IMR-90 (cell line): ENCODE data around the gene LTBP1. TPM values are rescaled to one million over a fixed set of nuclear protein-coding genes. Genes with fewer than 3 reads are reported as not detected.

Source experiments
- ATAC-seq: fragments of 200-7000 bp; cut with Tn5 transposase; 2 replicates; pipeline ENCODE4 v1.9.1; 2020; ENCODE audit warnings: low read depth, mild to moderate bottlenecking, moderate library complexity
- BruUV-seq: library from RNA; stranded (reverse); fragments of 400-500 nt; replicated peaks from 2 replicates; lab custom pipeline; 2021; lab: Mats Ljungman, UMichigan
- CTCF ChIA-PET: fragments of 300-600 bp; formaldehyde crosslinking; extraction: SDS; loops from one replicate; lab custom pipeline; 2021; ENCODE audit warnings: antibody characterized with exemption; lab: Yijun Ruan, JAX
- POLR2A ChIA-PET: fragments of 300-600 bp; sonication (Branson Sonifier 250); formaldehyde crosslinking; loops from one replicate; lab custom pipeline; 2022; ENCODE audit warnings: antibody characterized with exemption; ENCODE audit not compliant: unreplicated experiment; lab: Charles Lee
- DNase-seq: peaks from one replicate; pipeline ENCODE4 v3.0.0; 2013
- H2AFZ ChIP-seq: replicated peaks from 2 replicates; pipeline ENCODE3; 2013; ENCODE audit warnings: low read length, mild to moderate bottlenecking; ENCODE audit not compliant: poor library complexity
- H2AK5ac ChIP-seq: 2 replicates; pipeline ENCODE4 v1.6.1; 2013; ENCODE audit warnings: low read depth, low read length, inconsistent platforms
- H2AK9ac ChIP-seq: replicated peaks from 2 replicates; pipeline ENCODE3; 2013; ENCODE audit warnings: mild to moderate bottlenecking, low read depth, low read length, moderate library complexity; ENCODE audit not compliant: poor library complexity
- H2BK120ac ChIP-seq: 2 replicates; pipeline ENCODE4 v1.6.1; 2013; ENCODE audit warnings: low read depth, low read length, inconsistent platforms
- H2BK15ac ChIP-seq: 3 replicates; pipeline ENCODE4 v1.6.1; 2013; ENCODE audit warnings: low read depth, low read length, inconsistent platforms
- H2BK20ac ChIP-seq: 2 replicates; pipeline ENCODE4 v1.6.1; 2013; ENCODE audit warnings: low read depth, mild to moderate bottlenecking, inconsistent platforms, low read length, moderate library complexity
- H2BK5ac ChIP-seq: 2 replicates; pipeline ENCODE4 v1.6.1; 2013; ENCODE audit warnings: mild to moderate bottlenecking, low read depth, low read length, inconsistent platforms; ENCODE audit not compliant: poor library complexity, severe bottlenecking
- H3K14ac ChIP-seq: replicated peaks from 2 replicates; pipeline ENCODE4 v1.6.1; 2013; ENCODE audit warnings: low read depth, low read length, inconsistent platforms
- H3K18ac ChIP-seq: 2 replicates; pipeline ENCODE4 v1.6.1; 2013; ENCODE audit warnings: low read depth, low read length, control low read depth
- H3K23ac ChIP-seq: 2 replicates; pipeline ENCODE4 v1.6.1; 2013; ENCODE audit warnings: low read depth, low read length, inconsistent platforms
- H3K27ac ChIP-seq: 2 replicates; pipeline ENCODE4 v1.5.1; 2013; ENCODE audit warnings: mild to moderate bottlenecking, control low read depth, low read length; ENCODE audit not compliant: insufficient read depth
- H3K27me3 ChIP-seq: 2 replicates; pipeline ENCODE4 v1.6.1; 2013; ENCODE audit warnings: low read length; ENCODE audit not compliant: control insufficient read depth, insufficient read depth
- H3K36me3 ChIP-seq: 2 replicates; pipeline ENCODE4 v1.6.1; 2013; ENCODE audit warnings: low read length, mixed read lengths; ENCODE audit not compliant: control insufficient read depth, insufficient read depth
- H3K4ac ChIP-seq: 2 replicates; pipeline ENCODE4 v1.6.1; 2013; ENCODE audit warnings: low read depth, low read length, inconsistent platforms
- H3K4me1 ChIP-seq: 2 replicates; pipeline ENCODE4 v1.6.1; 2013; ENCODE audit warnings: low read length, mixed read lengths; ENCODE audit not compliant: control insufficient read depth, insufficient read depth
- H3K4me2 ChIP-seq: 2 replicates; pipeline ENCODE4 v1.6.1; 2013; ENCODE audit warnings: low read depth, mild to moderate bottlenecking, control low read depth, low read length, moderate library complexity
- H3K4me3 ChIP-seq: 2 replicates; pipeline ENCODE4 v1.5.1; 2013; ENCODE audit warnings: low read depth, mild to moderate bottlenecking, control low read depth, low read length, moderate library complexity; ENCODE audit not compliant: insufficient read depth
- H3K56ac ChIP-seq: 2 replicates; pipeline ENCODE4 v1.6.1; 2013; ENCODE audit warnings: low read length, inconsistent platforms; ENCODE audit not compliant: insufficient read depth; ENCODE audit errors: extremely low read depth
- H3K79me1 ChIP-seq, 2 experiments: 2 replicates each; pipeline ENCODE4 v1.6.1; 2013; ENCODE audit warnings: low read length in 2 of 2, inconsistent platforms in 1 of 2, low read depth in 1 of 2
- H3K9ac ChIP-seq: 2 replicates; pipeline ENCODE4 v1.6.1; 2013; ENCODE audit warnings: low read depth, low read length, control low read depth
- H3K9me1 ChIP-seq: 2 replicates; pipeline ENCODE4 v1.6.1; 2013; ENCODE audit warnings: low read length, inconsistent platforms; ENCODE audit not compliant: insufficient read depth
- H3K9me3 ChIP-seq: 2 replicates; pipeline ENCODE4 v1.6.1; 2013; ENCODE audit warnings: low read length; ENCODE audit not compliant: control insufficient read depth, insufficient read depth
- H4K20me1 ChIP-seq: 2 replicates; pipeline ENCODE4 v1.6.1; 2013; ENCODE audit warnings: low read length, inconsistent platforms; ENCODE audit not compliant: insufficient read depth
- H4K5ac ChIP-seq: 2 replicates; pipeline ENCODE4 v1.6.1; 2013; ENCODE audit warnings: mild to moderate bottlenecking, low read depth, low read length, control low read depth
- H4K8ac ChIP-seq, 2 experiments: 2 replicates each; pipeline ENCODE4 v1.6.1; 2013; ENCODE audit warnings: low read depth in 2 of 2, low read length in 2 of 2, control low read depth in 1 of 2, inconsistent platforms in 1 of 2
- H4K91ac ChIP-seq: 2 replicates; pipeline ENCODE4 v1.6.1; 2013; ENCODE audit warnings: low read depth, low read length, inconsistent platforms; ENCODE audit not compliant: insufficient read depth
- BHLHE40 ChIP-seq: fragments of 150-350 bp; IDR thresholded peaks from 2 replicates; pipeline ENCODE4 v1.6.1; 2016; ENCODE audit warnings: mild to moderate bottlenecking, low read depth, low read length
- CEBPB ChIP-seq: IDR thresholded peaks from 2 replicates; pipeline ENCODE4 v1.6.1; 2012; ENCODE audit warnings: low read depth, low read length, improper control_type of control experiment
- CHD1 ChIP-seq: IDR thresholded peaks from 2 replicates; pipeline ENCODE4 v1.6.1; 2012; ENCODE audit warnings: low read depth, low read length, improper control_type of control experiment
- CTCF ChIP-seq: conservative IDR thresholded peaks from 2 replicates; pipeline ENCODE4 v1.5.1; 2012; ENCODE audit warnings: mild to moderate bottlenecking, low read depth, low read length, improper control_type of control experiment
- ELK1 ChIP-seq: fragments of 150-350 bp; IDR thresholded peaks from 2 replicates; pipeline ENCODE4 v1.6.1; 2016; ENCODE audit warnings: low read depth, mild to moderate bottlenecking, low read length, moderate library complexity, borderline replicate concordance
- FOS ChIP-seq: fragments of 150-350 bp; IDR thresholded peaks from 2 replicates; pipeline ENCODE4 v1.6.1; 2016; ENCODE audit warnings: low read depth, low read length
- MAFK ChIP-seq: IDR thresholded peaks from 2 replicates; pipeline ENCODE4 v1.6.1; 2012; ENCODE audit warnings: low read depth, low read length, improper control_type of control experiment
- MAZ ChIP-seq: IDR thresholded peaks from 2 replicates; pipeline ENCODE4 v1.6.1; 2012; ENCODE audit warnings: low read depth, mild to moderate bottlenecking, low read length, improper control_type of control experiment, moderate library complexity, borderline replicate concordance
- MXI1 ChIP-seq: IDR thresholded peaks from 2 replicates; pipeline ENCODE4 v1.6.1; 2012; ENCODE audit warnings: low read depth, mild to moderate bottlenecking, low read length, moderate library complexity, borderline replicate concordance
- NFE2L2 ChIP-seq: fragments of 150-350 bp; IDR thresholded peaks from 2 replicates; pipeline ENCODE4 v1.6.1; 2016; ENCODE audit warnings: low read depth, mild to moderate bottlenecking, low read length
- POLR2A ChIP-seq: IDR thresholded peaks from 2 replicates; pipeline ENCODE4 v1.6.1; 2012; ENCODE audit warnings: mild to moderate bottlenecking, low read depth, low read length
- RAD21 ChIP-seq: IDR thresholded peaks from 2 replicates; pipeline ENCODE4 v1.6.1; 2012; ENCODE audit warnings: low read length, improper control_type of control experiment
- RCOR1 ChIP-seq: IDR thresholded peaks from 2 replicates; pipeline ENCODE4 v1.6.1; 2012; ENCODE audit warnings: mild to moderate bottlenecking, low read length, improper control_type of control experiment; ENCODE audit not compliant: insufficient replicate concordance
- RFX5 ChIP-seq: IDR thresholded peaks from 2 replicates; pipeline ENCODE4 v1.8.0; 2012; ENCODE audit warnings: low read depth, mild to moderate bottlenecking, low read length, moderate library complexity
- SMC3 ChIP-seq: fragments of 150-350 bp; IDR thresholded peaks from 2 replicates; pipeline ENCODE4 v1.6.1; 2016; ENCODE audit warnings: low read depth, mild to moderate bottlenecking, antibody characterized with exemption, low read length, moderate library complexity
- USF2 ChIP-seq: fragments of 150-350 bp; IDR thresholded peaks from 2 replicates; pipeline ENCODE4 v1.6.1; 2017; ENCODE audit warnings: mild to moderate bottlenecking, antibody characterized with exemption, low read length, low read depth
- WGBS, 2 experiments: methylation state at CpG; one replicate each; pipeline versions ENCODE4 v1.1.5 to v1.1.7; 2013; ENCODE audit warnings: missing lambda C conversion rate in 2 of 2; ENCODE audit not compliant: insufficient read length in 1 of 2; ENCODE audit errors: extremely low coverage in 2 of 2; 5-methylcytosine and 5-hydroxymethylcytosine counted together
- dilution Hi-C: fragments of 300-500 bp; cut with HindIII; formaldehyde crosslinking; loops from one replicate; pipeline ENCODE4 v1.14.3; 2018; ENCODE audit warnings: low sequenced_read_pairs; ENCODE audit not compliant: unreplicated experiment
- in situ Hi-C: fragments of 300-500 bp; cut with MboI; formaldehyde crosslinking; loops from 3 replicates; pipeline ENCODE4 v1.14.3; 2019; ENCODE audit warnings: low sequenced_read_pairs, inconsistent platforms, mixed read lengths
- intact Hi-C: fragments of 100-400 bp; cut with micrococcal nuclease; formaldehyde crosslinking; loops from 2 replicates; pipeline ENCODE4 v1.10.0; 2022
- polyA plus RNA-seq, 3 experiments: library from polyadenylated mRNA; depleted of rRNA; stranded (reverse); fragments of >200 nt; gene quantifications; 2 replicates each; pipeline ENCODE4 v1.2.3, GENCODE V29; 2012; ENCODE audit warnings: low replicate concordance in 1 of 3
- total RNA-seq: library from RNA; depleted of rRNA; stranded (reverse); fragments of >200 nt; gene quantifications from 2 replicates; pipeline ENCODE4 v1.2.3, GENCODE V29; 2012

Gene LTBP1
- total and polyA plus RNA-seq, 2 of the 4 experiments (the other 2 are of a cell fraction), result 235 to 326 TPM

- H2BK5ac ChIP-seq, result no peak overlapping the region
- in situ Hi-C loops, result no loop called here
- POLR2A ChIA-PET, result no interaction called here
- ATAC-seq (no peak), DNase-seq (no peak)
- H3K79me1 ChIP-seq, result peaks cover 31 to 57% of the 10 kb centered on the region in 2 experiments
- dilution Hi-C loops, result no loop called here
- no peaks in the 10 kb centered on the region for H3K9me3 ChIP-seq
- peak overlapping the region; percentile 34 for H2BK120ac ChIP-seq
- peaks cover 11% of the 10 kb centered on the region for H3K4me1 ChIP-seq
- CTCF ChIA-PET, result no interaction called here
- H4K8ac ChIP-seq, result peak overlapping the region in 1 of 2 experiments; percentile 14; a peak in 2 of 4 replicates
- no peak overlapping the region for H3K56ac ChIP-seq
- H3K27ac ChIP-seq, result no peak overlapping the region; the same call in 1 of the 2 replicates
- no TSS peak for BruUV-seq
- WGBS, 2 experiments, result 84% methylated on average over 3 of the region's 5 CpGs; no CpG with 5 or more reads in 1 of the 2 experiments
- peak overlapping the region; percentile 20; the same call in 1 of the 2 replicates for H3K18ac ChIP-seq
- peak overlapping the region; percentile 13 for H3K23ac ChIP-seq
- H4K5ac ChIP-seq, result peak overlapping the region; percentile 38; the same call in 1 of the 2 replicates
- peaks cover 10% of the 10 kb centered on the region for H3K9me1 ChIP-seq
- peak overlapping the region; percentile 59; the same call in 1 of the 2 replicates for H2BK20ac ChIP-seq
- intact Hi-C loops, result no loop called here
- H2AK9ac ChIP-seq, result no peak overlapping the region
- no peak overlapping the region for H3K4me2 ChIP-seq
- H3K36me3 ChIP-seq, result peaks cover 13% of the 10 kb centered on the region
- no peak overlapping the region for H3K9ac ChIP-seq
- no peak overlapping the region for H2AFZ ChIP-seq
- H4K20me1 ChIP-seq, result peaks cover 9% of the 10 kb centered on the region; the same call in 1 of the 2 replicates
- no peak overlapping the region for H2AK5ac ChIP-seq
- no peak overlapping the region for H2BK15ac ChIP-seq
- H4K91ac ChIP-seq, result no peak overlapping the region
- no peaks in the 10 kb centered on the region for H3K27me3 ChIP-seq
- TF ChIP-seq CEBPB (no peak), RCOR1 (no peak), ELK1 (no peak), CTCF (no peak), MAZ (no peak), POLR2A (no peak), MXI1 (no peak), NFE2L2 (no peak), RAD21 (no peak), SMC3 (no peak), USF2 (no peak), CHD1 (no peak), MAFK (no peak), BHLHE40 (no peak), FOS (no peak), RFX5 (no peak)
- peak overlapping the region; percentile 57; the same call in 1 of the 2 replicates for H3K4ac ChIP-seq
- H3K4me3 ChIP-seq, result no peak overlapping the region
- H3K14ac ChIP-seq, result 0 out of 2 replicates have a peak overlapping the region, but pooled peaks have one; percentile 19
Measured at GRCh38 chr2:33178209-33178608, 231.5 kb downstream of the LTBP1 start.
